ENCODE results near the gene ZCCHC13.
"Not testable (repeated sequence)": the region's sequence is repeated elsewhere in the genome, so short reads cannot be mapped to it uniquely, and the experiment has no call there.

ZCCHC13 gene

GRCh38 chrX:74321191-74321590 lies 17.2 kb downstream of the ZCCHC13 start:
- DNase-seq (ENCODE audit: low spot score) (no peak), FAIRE-seq (no peak)

GRCh38 chrX:74324131-74324530 lies 20.2 kb downstream of the ZCCHC13 start:
- FAIRE-seq = no peak
- DNase-seq (ENCODE audit: low spot score) = no peak

- FAIRE-seq (no peak), DNase-seq (ENCODE audit: low spot score) (no peak)
These were observed 21.4 kb downstream of the ZCCHC13 start for GRCh38 chrX:74325130-74326059.

- FAIRE-seq (no peak), DNase-seq (ENCODE audit: low spot score) (no peak)
These were observed 34.9 kb downstream of the ZCCHC13 start for GRCh38 chrX:74338852-74339251.

GRCh38 chrX:74340051-74340450 lies 36.1 kb downstream of the ZCCHC13 start:
- DNase-seq (ENCODE audit: low spot score) (no peak), FAIRE-seq (no peak)

GRCh38 chrX:74342211-74342610 lies 38.2 kb downstream of the ZCCHC13 start:
- DNase-seq (ENCODE audit: low spot score); FAIRE-seq: not testable (repeated sequence)

- DNase-seq (ENCODE audit: low spot score) (peak; percentile 73), FAIRE-seq (no peak)
These were observed 39.6 kb downstream of the ZCCHC13 start for GRCh38 chrX:74343343-74344279.

GRCh38 chrX:74344280-74344622 lies 40.3 kb downstream of the ZCCHC13 start:
- DNase-seq (ENCODE audit: low spot score) (no peak), FAIRE-seq (no peak)

GRCh38 chrX:74346088-74346487 lies 42.1 kb downstream of the ZCCHC13 start:
- DNase-seq (ENCODE audit: low spot score) (no peak), FAIRE-seq (no peak)

- no peak for FAIRE-seq
- DNase-seq (ENCODE audit: low spot score) = peak; percentile 25
These were observed 45.4 kb downstream of the ZCCHC13 start for GRCh38 chrX:74349387-74349786.

- no peak for FAIRE-seq
- DNase-seq (ENCODE audit: low spot score) = no peak
These were observed 47.8 kb downstream of the ZCCHC13 start for GRCh38 chrX:74351760-74352159.

- no peak for DNase-seq (ENCODE audit: low spot score)
- no peak for FAIRE-seq
These were observed 50.0 kb downstream of the ZCCHC13 start for GRCh38 chrX:74353984-74354383.

All from urothelium cell line (cell line).